Urinary bladder (tissue), 4 donors: Measurements from ENCODE around the gene PUDP. TPM values are rescaled to one million over a fixed set of nuclear protein-coding genes. Genes with fewer than 3 reads are reported as not detected.
"Not testable (repeated sequence)": the region's sequence is repeated elsewhere in the genome, so short reads cannot be mapped to it uniquely, and the experiment has no call there.

ENCODE experiments used
- DNase-seq: peaks from one replicate; pipeline ENCODE4 v3.0.0-alpha.2; 2015; ENCODE audit errors: extremely low spot score
- H3K27ac ChIP-seq: one replicate; pipeline ENCODE4 v1.5.1; 2013; ENCODE audit warnings: low read depth, mild to moderate bottlenecking, moderate library complexity
- H3K36me3 ChIP-seq: one replicate; pipeline ENCODE4 v1.6.1; 2013; ENCODE audit warnings: mild to moderate bottlenecking, moderate library complexity; ENCODE audit not compliant: insufficient read depth
- H3K4me1 ChIP-seq: one replicate; pipeline ENCODE4 v1.6.1; 2013; ENCODE audit warnings: mild to moderate bottlenecking, moderate library complexity; ENCODE audit not compliant: insufficient read depth
- H3K4me3 ChIP-seq: one replicate; pipeline ENCODE4 v1.5.1; 2013; ENCODE audit warnings: low read depth, low read length
- WGBS: extraction: QIAGEN DNeasy Blood & Tissue Kit; methylation state at CpG from one replicate; pipeline ENCODE4 v1.1.7; 2013; 5-methylcytosine and 5-hydroxymethylcytosine counted together
- polyA plus RNA-seq: library from polyadenylated mRNA; stranded (reverse); fragments of 200-250 nt; gene quantifications from one replicate; pipeline ENCODE4 v1.2.3, GENCODE V29; 2013
- total RNA-seq: library from RNA; depleted of rRNA; stranded (reverse); fragments of >200 nt; gene quantifications from one replicate; pipeline ENCODE4 v1.2.3, GENCODE V29; 2014
- donor health status: healthy with polysubstance abuse.
- donor health status: healthy.

The PUDP gene
- 11.6 TPM for total RNA-seq
- polyA plus RNA-seq, result 10.2 TPM

- peak within 1 kb of the TSS; percentile 72 for H3K4me3 ChIP-seq
- no peak for DNase-seq
- H3K4me1 ChIP-seq, result no peaks in the 10 kb centered on the region
- no peaks in the 10 kb centered on the region for H3K36me3 ChIP-seq
- peak within 1 kb of the TSS; percentile 95 for H3K27ac ChIP-seq
- WGBS, result under 1% methylated on average over 73 of the region's 76 CpGs
Measured at GRCh38 chrX:7147978-7148854, at the start of gene PUDP. Gene PUDP, minus strand, starts transcription at chrX:7148153. Its CDS starts 40 bp downstream, at chrX:7148113.

GRCh38 chrX:7194606-7195005 lies 46.7 kb upstream of the PUDP start:
- Histone ChIP-seq H3K36me3 (no peaks in the 10 kb centered on the region), H3K4me1 (no peaks in the 10 kb centered on the region), H3K4me3 (no peak overlapping the region), H3K27ac (no peak overlapping the region)
- 97% methylated on average over 11 of the region's 11 CpGs for WGBS
- no peak for DNase-seq

GRCh38 chrX:7192871-7193270 lies 44.9 kb upstream of the PUDP start:
- Histone ChIP-seq H3K36me3 (no peaks in the 10 kb centered on the region), H3K4me3 (no peak overlapping the region), H3K27ac (no peak overlapping the region), H3K4me1 (no peaks in the 10 kb centered on the region)
- WGBS, result 89% methylated on average over 7 of the region's 7 CpGs
- no peak for DNase-seq

GRCh38 chrX:7191681-7192110 lies 43.7 kb upstream of the PUDP start:
- H3K4me1 ChIP-seq, result no peaks in the 10 kb centered on the region
- H3K4me3 ChIP-seq, result no peak overlapping the region
- H3K36me3 ChIP-seq, result no peaks in the 10 kb centered on the region
- no peak overlapping the region for H3K27ac ChIP-seq
- DNase-seq, result no peak
- 90% methylated on average over 2 of the region's 2 CpGs for WGBS

GRCh38 chrX:7190157-7190556 lies 42.2 kb upstream of the PUDP start:
- 95% methylated on average over 2 of the region's 2 CpGs for WGBS
- no peak for DNase-seq
- Histone ChIP-seq H3K4me3 (no peak overlapping the region), H3K27ac (no peak overlapping the region), H3K36me3 (no peaks in the 10 kb centered on the region), H3K4me1 (no peaks in the 10 kb centered on the region)

GRCh38 chrX:7188672-7189071 lies 40.7 kb upstream of the PUDP start:
- no peak for DNase-seq
- Histone ChIP-seq H3K4me3 (no peak overlapping the region), H3K27ac (no peak overlapping the region), H3K4me1 (no peaks in the 10 kb centered on the region), H3K36me3 (no peaks in the 10 kb centered on the region)
- WGBS, result 94% methylated on average over 2 of the region's 2 CpGs

- 74% methylated on average over 3 of the region's 3 CpGs for WGBS
- no peaks in the 10 kb centered on the region for H3K36me3 ChIP-seq
- H3K27ac ChIP-seq, result no peak overlapping the region
- no peak for DNase-seq
- no peaks in the 10 kb centered on the region for H3K4me1 ChIP-seq
- H3K4me3 ChIP-seq, result no peak overlapping the region
Measured at GRCh38 chrX:7184816-7185215, 36.9 kb upstream of the PUDP start.

GRCh38 chrX:7179446-7179845 lies 31.5 kb upstream of the PUDP start:
- WGBS, result 87% methylated on average over 2 of the region's 2 CpGs
- Histone ChIP-seq H3K36me3 (no peaks in the 10 kb centered on the region), H3K4me3 (no peak overlapping the region), H3K27ac (no peak overlapping the region), H3K4me1 (no peaks in the 10 kb centered on the region)
- DNase-seq, result no peak

GRCh38 chrX:7178859-7179258 lies 30.9 kb upstream of the PUDP start:
- 90% methylated on average over 2 of the region's 2 CpGs for WGBS
- not testable (repeated sequence) for H3K27ac ChIP-seq, H3K4me3 ChIP-seq, H3K4me1 ChIP-seq, H3K36me3 ChIP-seq, DNase-seq

- Histone ChIP-seq H3K4me3 (no peak overlapping the region), H3K27ac (no peak overlapping the region), H3K36me3 (no peaks in the 10 kb centered on the region), H3K4me1 (no peaks in the 10 kb centered on the region)
- DNase-seq, result no peak
- WGBS, result 92% methylated on average over 3 of the region's 3 CpGs
Measured at GRCh38 chrX:7170898-7171297, 22.9 kb upstream of the PUDP start.

- WGBS, result 67% methylated on average over 3 of the region's 3 CpGs
- no peak overlapping the region for H3K4me3 ChIP-seq
- no peaks in the 10 kb centered on the region for H3K36me3 ChIP-seq
- H3K4me1 ChIP-seq, result no peaks in the 10 kb centered on the region
- no peak for DNase-seq
- H3K27ac ChIP-seq, result no peak overlapping the region
Measured at GRCh38 chrX:7169627-7170026, 21.7 kb upstream of the PUDP start.

GRCh38 chrX:7168371-7168770 lies 20.4 kb upstream of the PUDP start:
- no peaks in the 10 kb centered on the region for H3K36me3 ChIP-seq
- H3K4me3 ChIP-seq, result no peak overlapping the region
- no peak for DNase-seq
- H3K27ac ChIP-seq, result no peak overlapping the region
- WGBS, result 90% methylated on average over 1 of the region's 1 CpG
- no peaks in the 10 kb centered on the region for H3K4me1 ChIP-seq

GRCh38 chrX:7164174-7164573 lies 16.2 kb upstream of the PUDP start:
- Histone ChIP-seq H3K36me3 (no peaks in the 10 kb centered on the region), H3K27ac (no peak overlapping the region), H3K4me1 (no peaks in the 10 kb centered on the region), H3K4me3 (no peak overlapping the region)
- no peak for DNase-seq
- WGBS, result 85% methylated on average over 3 of the region's 3 CpGs

GRCh38 chrX:7163146-7163677 lies 15.3 kb upstream of the PUDP start:
- Histone ChIP-seq H3K36me3 (no peaks in the 10 kb centered on the region), H3K4me3 (no peak overlapping the region), H3K4me1 (no peaks in the 10 kb centered on the region), H3K27ac (no peak overlapping the region)
- WGBS, result 42% methylated on average over 1 of the region's 1 CpG
- no peak for DNase-seq
